GM18508 (cell line): ENCODE data around the gene ZFPM1.
"Not testable (repeated sequence)": the region's sequence is repeated elsewhere in the genome, so short reads cannot be mapped to it uniquely, and the experiment has no call there.

Source experiments
- ATAC-seq: cut with Tn5 transposase; IDR thresholded peaks from one replicate; pipeline ENCODE4 v1.9.1; 2021; ENCODE audit warnings: moderate number of reproducible peaks; ENCODE audit not compliant: insufficient read depth, unreplicated experiment

ZFPM1 gene

GRCh38 chr16:88453217-88453531 lies at the start of gene ZFPM1:
TSS of gene ZFPM1 (plus strand) at chr16:88453280. CDS start at chr16:88453639, 359 bp downstream.
- ATAC-seq: no peak

- ATAC-seq: no peak
Measured at GRCh38 chr16:88403794-88404581, 49.1 kb upstream of the ZFPM1 start.

- ATAC-seq: no peak
Measured at GRCh38 chr16:88404769-88405168, 48.3 kb upstream of the ZFPM1 start.

GRCh38 chr16:88405216-88406060 lies 47.6 kb upstream of the ZFPM1 start:
- no peak for ATAC-seq

- ATAC-seq: no peak
Measured at GRCh38 chr16:88406096-88407041, 46.7 kb upstream of the ZFPM1 start.

GRCh38 chr16:88407042-88407420 lies 46.0 kb upstream of the ZFPM1 start:
- ATAC-seq: no peak

GRCh38 chr16:88407807-88408206 lies 45.3 kb upstream of the ZFPM1 start:
- no peak for ATAC-seq

- no peak for ATAC-seq
Measured at GRCh38 chr16:88408561-88409142, 44.4 kb upstream of the ZFPM1 start.

GRCh38 chr16:88409296-88410065 lies 43.6 kb upstream of the ZFPM1 start:
- ATAC-seq: no peak

- not testable (repeated sequence) for ATAC-seq
Measured at GRCh38 chr16:88410297-88410968, 42.6 kb upstream of the ZFPM1 start.

- no peak for ATAC-seq
Measured at GRCh38 chr16:88411951-88412576, 41.0 kb upstream of the ZFPM1 start.

GRCh38 chr16:88412766-88413165 lies 40.3 kb upstream of the ZFPM1 start:
- no peak for ATAC-seq

- ATAC-seq: no peak
Measured at GRCh38 chr16:88413231-88413630, 39.8 kb upstream of the ZFPM1 start.

- no peak for ATAC-seq
Measured at GRCh38 chr16:88413631-88414030, 39.4 kb upstream of the ZFPM1 start.

GRCh38 chr16:88414521-88415380 lies 38.3 kb upstream of the ZFPM1 start:
- ATAC-seq: no peak

GRCh38 chr16:88415381-88415705 lies 37.7 kb upstream of the ZFPM1 start:
- ATAC-seq: no peak

GRCh38 chr16:88415713-88416323 lies 37.3 kb upstream of the ZFPM1 start:
- ATAC-seq: no peak
